Upper lobe of left lung (tissue), 6 donors: ENCODE results near the gene TRIM42. TPM values are rescaled to one million over a fixed set of nuclear protein-coding genes. Genes with fewer than 3 reads are reported as not detected.

Source experiments
- ATAC-seq, 2 donors: fragments of 200-7000 bp; cut with Tn5 transposase; one replicate each; pipeline ENCODE4 v1.9.1; 2022; ENCODE audit warnings: mild to moderate bottlenecking in 2 of 2, moderate library complexity in 2 of 2; ENCODE audit not compliant: low FRiP score in 2 of 2
- DNase-seq, 2 donors: peaks; one replicate each; pipeline ENCODE4 v3.0.0-alpha.2; 2019 to 2020
- H3K27ac ChIP-seq, 4 donors: fragments of 200-600 bp; sonication (generic); one replicate each; pipeline ENCODE4 v1.5.1; 2016 to 2019
- H3K27me3 ChIP-seq, 4 donors: fragments of 200-600 bp; sonication (generic); one replicate each; pipeline ENCODE4 v1.5.1; 2017 to 2019
- H3K36me3 ChIP-seq, 4 donors: fragments of 200-600 bp; sonication (generic); one replicate each; pipeline ENCODE4 v1.5.1; 2016 to 2019
- H3K4me1 ChIP-seq, 4 donors: fragments of 200-600 bp; sonication (generic); one replicate each; pipeline ENCODE4 v1.5.1; 2018 to 2019
- H3K4me3 ChIP-seq, 4 donors: fragments of 200-600 bp; sonication (generic); one replicate each; pipeline ENCODE4 v1.5.1; 2017 to 2019; ENCODE audit warnings: mild to moderate bottlenecking in 2 of 4, moderate library complexity in 1 of 4
- H3K9me3 ChIP-seq, 4 donors: fragments of 200-600 bp; sonication (generic); one replicate each; pipeline ENCODE4 v1.5.1; 2018 to 2019
- CTCF ChIP-seq, 6 experiments: fragments of 450-650 bp in 4 of 6; fragments of 200-600 bp in 2 of 6; sonication (generic) in 2 of 6; IDR thresholded peaks; one replicate each; pipeline ENCODE4 v1.5.1; 2016 to 2019; ENCODE audit warnings: antibody characterized with exemption in 6 of 6
- EP300 ChIP-seq, 4 donors: sonication (generic); formaldehyde crosslinking; IDR thresholded peaks; one replicate each; pipeline ENCODE4 v1.5.1; 2017; ENCODE audit warnings: antibody characterized with exemption in 4 of 4, control low read depth in 2 of 4
- POLR2A ChIP-seq, 4 donors: fragments of 450-650 bp; IDR thresholded peaks; one replicate each; pipeline ENCODE4 v1.5.1; 2016 to 2017; ENCODE audit warnings: antibody characterized with exemption in 4 of 4, mild to moderate bottlenecking in 2 of 4
- POLR2AphosphoS5 ChIP-seq, 2 donors: sonication (generic); formaldehyde crosslinking; IDR thresholded peaks; one replicate each; pipeline ENCODE4 v1.5.1; 2017; ENCODE audit warnings: antibody characterized with exemption in 2 of 2
- WGBS, 2 donors: methylation state at CpG; one replicate each; pipeline ENCODE4 v1.1.5; 2017 to 2018; 5-methylcytosine and 5-hydroxymethylcytosine counted together
- total RNA-seq, 6 donors: library from RNA; depleted of rRNA in 4 of 6; stranded (reverse); fragments of >200 nt in 4 of 6; gene quantifications; one replicate each; pipeline versions ENCODE4 v1.1.0 to v1.2.1, GENCODE V29; 2016 to 2021
- donor health status: DM: no; HTN: no; CAD: no; lungs with moderate emphysema.
- donor health status: DM: no; HTN: yes; CAD: no; lungs with severe emphysema.

The TRIM42 gene
- total RNA-seq, 6 donors from 2014 or later, result not detected

- no peaks in the 10 kb centered on the region for H3K27me3 ChIP-seq
- ATAC-seq (peak in 1 of 2 donors; percentile 43), DNase-seq (peak in 1 of 2 donors; percentile 25)
- H3K27ac ChIP-seq, result no peak overlapping the region
- H3K9me3 ChIP-seq, result no peaks in the 10 kb centered on the region
- H3K4me3 ChIP-seq, result no peak overlapping the region
- H3K4me1 ChIP-seq, result no peaks in the 10 kb centered on the region
- TF ChIP-seq CTCF (IDR thresholded peaks at IDR 0.05) (peak in 4 of 6 experiments; percentile 6 to 40 (median 31)), EP300 (IDR thresholded peaks at IDR 0.05) (no peak), POLR2A (IDR thresholded peaks at IDR 0.05) (no peak), POLR2AphosphoS5 (IDR thresholded peaks at IDR 0.05) (no peak)
- WGBS, 2 donors, result 43 to 49% methylated on average over 5 of the region's 5 CpGs
- no peaks in the 10 kb centered on the region for H3K36me3 ChIP-seq
Observed at GRCh38 chr3:140736863-140737460, 59.1 kb downstream of the TRIM42 start.

GRCh38 chr3:140742116-140742515, 64.3 kb downstream of the TRIM42 start:
- H3K36me3 ChIP-seq, result no peaks in the 10 kb centered on the region
- no peak overlapping the region for H3K27ac ChIP-seq
- ATAC-seq (no peak), DNase-seq (no peak)
- WGBS, 2 donors, result 88 to 97% methylated on average over 2 of the region's 2 CpGs
- H3K4me1 ChIP-seq, result no peaks in the 10 kb centered on the region
- TF ChIP-seq CTCF (IDR thresholded peaks at IDR 0.05), result no peak
- TF ChIP-seq EP300 (IDR thresholded peaks at IDR 0.05), result no peak
- no peak for TF ChIP-seq POLR2AphosphoS5 (IDR thresholded peaks at IDR 0.05)
- no peak for TF ChIP-seq POLR2A (IDR thresholded peaks at IDR 0.05)
- no peaks in the 10 kb centered on the region for H3K27me3 ChIP-seq
- no peaks in the 10 kb centered on the region for H3K9me3 ChIP-seq
- H3K4me3 ChIP-seq, result no peak overlapping the region

- DNase-seq, result no peak
- TF ChIP-seq CTCF (IDR thresholded peaks at IDR 0.05), result no peak
- no peak for TF ChIP-seq POLR2A (IDR thresholded peaks at IDR 0.05)
- TF ChIP-seq POLR2AphosphoS5 (IDR thresholded peaks at IDR 0.05), result no peak
- no peak for TF ChIP-seq EP300 (IDR thresholded peaks at IDR 0.05)
- Histone ChIP-seq H3K4me1 (no peaks in the 10 kb centered on the region), H3K27me3 (no peaks in the 10 kb centered on the region), H3K4me3 (no peak overlapping the region), H3K9me3 (no peaks in the 10 kb centered on the region), H3K36me3 (no peaks in the 10 kb centered on the region), H3K27ac (no peak overlapping the region)
- ATAC-seq, result no peak
- WGBS, 2 donors, result 57 to 79% methylated on average over 3 of the region's 3 CpGs
Observed at GRCh38 chr3:140748171-140748570, 70.3 kb downstream of the TRIM42 start.

- H3K4me1 ChIP-seq, result peaks cover 0 to under 1% (median 0%) of the 10 kb centered on the region in 4 donors
- H3K27me3 ChIP-seq, result no peaks in the 10 kb centered on the region
- no peak overlapping the region for H3K27ac ChIP-seq
- no peak overlapping the region for H3K4me3 ChIP-seq
- no peaks in the 10 kb centered on the region for H3K36me3 ChIP-seq
- no peak for ATAC-seq
- 75 to 87% methylated on average over 1 of the region's 1 CpG for WGBS, 2 donors
- DNase-seq, result no peak
- TF ChIP-seq CTCF (IDR thresholded peaks at IDR 0.05), result no peak
- no peak for TF ChIP-seq EP300 (IDR thresholded peaks at IDR 0.05)
- no peak for TF ChIP-seq POLR2AphosphoS5 (IDR thresholded peaks at IDR 0.05)
- no peak for TF ChIP-seq POLR2A (IDR thresholded peaks at IDR 0.05)
- no peaks in the 10 kb centered on the region for H3K9me3 ChIP-seq
Observed at GRCh38 chr3:140748903-140749302, 71.0 kb downstream of the TRIM42 start.
